ENCODE data around the gene INPPL1.

Gene INPPL1

DNA sequence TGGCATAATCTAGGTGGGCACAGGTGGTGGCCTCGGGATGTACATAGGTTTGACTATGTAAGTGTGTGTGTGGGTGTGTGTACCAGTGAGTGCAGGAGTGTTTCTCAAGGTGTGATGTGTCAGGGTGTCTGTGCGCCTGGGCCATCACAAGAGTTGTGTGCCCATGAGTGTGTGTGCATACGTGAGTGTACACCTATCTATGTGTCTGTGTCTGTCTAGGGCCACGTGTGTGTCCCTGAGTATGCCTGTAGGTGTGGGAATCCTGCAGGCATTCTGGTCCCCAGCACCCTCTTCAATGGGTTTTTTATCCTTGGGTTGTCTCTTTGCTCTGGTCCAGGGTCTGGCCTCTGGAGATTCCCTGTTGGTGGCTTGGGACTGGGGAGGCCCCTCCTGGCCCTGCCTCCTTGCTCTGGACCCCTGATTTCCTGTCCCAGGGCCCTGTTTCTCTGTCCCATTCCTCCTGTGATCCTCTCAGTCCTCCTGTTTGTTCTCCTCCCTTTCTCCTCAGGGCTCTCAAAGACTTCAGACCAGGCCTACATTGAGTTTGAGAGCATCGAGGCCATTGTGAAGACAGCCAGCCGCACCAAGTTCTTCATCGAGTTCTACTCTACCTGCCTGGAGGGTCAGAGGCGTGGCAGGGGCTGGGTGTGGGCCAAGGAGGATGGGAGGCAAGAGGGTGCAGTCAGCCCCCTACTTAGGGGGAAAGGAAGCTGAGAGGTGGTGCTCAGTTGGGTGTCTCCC lies 9.4 kb downstream of the INPPL1 start:
- no peak for DNase-seq

DNA sequence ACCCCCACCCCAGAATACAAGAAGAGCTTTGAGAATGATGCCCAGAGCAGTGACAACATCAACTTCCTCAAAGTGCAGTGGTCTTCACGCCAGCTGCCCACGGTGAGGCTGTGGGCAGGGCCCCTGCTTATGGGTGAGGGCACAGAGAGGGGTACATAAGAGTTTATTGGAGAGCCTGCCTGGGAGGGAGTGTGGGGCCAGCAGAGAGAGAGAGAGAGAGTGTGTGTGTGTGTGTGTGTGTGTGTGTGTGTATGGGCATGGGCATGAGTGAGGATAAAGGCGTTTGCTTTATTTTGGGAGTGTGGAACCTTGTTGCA lies 9.9 kb downstream of the INPPL1 start:
- DNase-seq: no peak

DNA sequence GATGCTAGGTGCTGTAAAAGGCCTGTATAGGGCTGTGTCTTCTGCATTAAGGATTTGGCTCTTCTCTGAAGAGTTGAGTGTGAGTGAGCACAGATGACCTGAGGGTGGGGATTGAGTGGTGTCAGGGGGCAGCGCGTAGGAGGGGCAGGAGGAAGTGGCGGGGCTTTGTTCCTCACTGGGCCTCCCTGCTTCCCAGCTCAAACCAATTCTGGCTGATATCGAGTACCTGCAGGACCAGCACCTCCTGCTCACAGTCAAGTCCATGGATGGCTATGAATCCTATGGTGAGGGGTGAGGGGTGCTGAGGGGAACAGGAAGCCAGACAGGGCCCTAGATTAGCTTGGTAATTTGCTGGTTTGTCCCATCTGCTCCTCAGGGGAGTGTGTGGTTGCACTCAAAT lies 10.4 kb downstream of the INPPL1 start:
- DNase-seq: no peak

DNA sequence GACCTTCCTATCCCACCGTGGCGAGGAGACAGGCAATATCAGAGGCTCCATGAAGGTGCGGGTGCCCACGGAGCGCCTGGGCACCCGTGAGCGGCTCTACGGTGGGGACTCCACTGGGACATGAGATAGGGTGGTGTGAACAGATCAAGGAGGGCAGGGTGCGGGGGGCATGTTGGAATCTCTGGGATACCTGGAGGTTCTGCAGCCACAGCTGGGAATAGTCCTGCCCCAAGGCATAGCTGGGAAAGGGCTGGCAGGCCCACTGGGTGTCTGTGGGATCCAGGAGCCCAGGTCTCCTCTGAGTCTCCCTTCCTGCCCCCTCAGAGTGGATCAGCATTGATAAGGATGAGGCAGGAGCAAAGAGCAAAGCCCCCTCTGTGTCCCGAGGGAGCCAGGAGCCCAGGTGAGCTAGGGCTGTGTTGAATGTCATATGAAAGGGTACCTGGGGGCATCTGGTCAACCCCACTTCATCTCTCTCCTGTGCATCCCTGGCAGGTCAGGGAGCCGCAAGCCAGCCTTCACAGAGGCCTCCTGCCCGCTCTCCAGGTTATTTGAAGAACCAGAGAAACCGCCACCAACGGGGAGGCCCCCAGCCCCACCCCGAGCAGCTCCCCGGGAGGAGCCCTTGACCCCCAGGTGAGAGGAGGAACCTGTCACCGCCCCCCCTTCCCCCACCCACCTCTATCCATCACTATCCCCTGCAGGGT lies 10.9 kb downstream of the INPPL1 start:
- DNase-seq: no peak

DNA sequence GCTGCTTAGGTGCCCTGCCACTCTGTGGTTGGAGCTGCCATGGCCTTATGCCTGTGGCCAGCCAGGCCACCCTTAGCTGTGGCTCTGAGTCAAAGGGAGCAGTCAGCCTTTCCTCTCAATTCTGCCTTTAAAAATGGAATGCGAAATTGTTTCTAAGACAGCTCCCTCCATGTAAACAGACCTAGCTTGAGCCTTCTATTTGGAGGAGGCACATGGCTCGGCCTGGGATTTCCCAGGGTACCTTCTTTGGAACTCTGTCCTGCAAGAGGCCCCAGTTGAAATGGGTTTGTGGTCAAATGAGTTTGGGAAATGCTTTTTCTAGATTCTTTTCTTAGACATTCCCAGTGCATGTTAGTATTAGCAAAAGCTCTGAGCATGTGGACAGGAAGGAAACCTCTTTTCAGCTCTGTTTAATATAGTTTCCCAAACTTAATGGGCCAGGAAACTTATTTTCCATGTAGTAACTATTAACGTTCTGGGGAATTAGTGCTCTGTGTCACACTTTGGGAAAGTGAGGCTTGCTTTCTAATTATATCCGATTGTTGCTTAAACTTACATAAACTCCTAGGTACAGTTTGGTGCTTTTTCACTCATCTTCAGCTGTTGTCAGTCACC lies 11.6 kb downstream of the INPPL1 start:
- DNase-seq: no peak

DNA sequence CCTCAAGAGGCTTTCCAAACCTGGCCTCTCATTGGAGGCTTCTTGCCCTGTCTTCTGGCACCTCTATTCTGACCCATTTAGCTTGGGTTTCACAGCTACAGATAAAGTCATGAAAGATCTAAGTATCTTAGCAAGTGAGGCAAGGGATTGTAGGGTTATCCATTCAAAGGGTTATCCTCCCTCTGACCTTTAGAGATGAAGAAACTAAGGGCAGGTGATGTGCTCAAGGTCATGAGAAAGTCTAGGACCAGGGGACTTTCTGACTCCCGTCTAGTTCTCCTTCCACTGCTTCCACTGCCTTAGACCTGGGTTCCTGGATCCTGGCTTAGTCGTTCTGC lies 12.2 kb downstream of the INPPL1 start:
- no peak for DNase-seq

DNA sequence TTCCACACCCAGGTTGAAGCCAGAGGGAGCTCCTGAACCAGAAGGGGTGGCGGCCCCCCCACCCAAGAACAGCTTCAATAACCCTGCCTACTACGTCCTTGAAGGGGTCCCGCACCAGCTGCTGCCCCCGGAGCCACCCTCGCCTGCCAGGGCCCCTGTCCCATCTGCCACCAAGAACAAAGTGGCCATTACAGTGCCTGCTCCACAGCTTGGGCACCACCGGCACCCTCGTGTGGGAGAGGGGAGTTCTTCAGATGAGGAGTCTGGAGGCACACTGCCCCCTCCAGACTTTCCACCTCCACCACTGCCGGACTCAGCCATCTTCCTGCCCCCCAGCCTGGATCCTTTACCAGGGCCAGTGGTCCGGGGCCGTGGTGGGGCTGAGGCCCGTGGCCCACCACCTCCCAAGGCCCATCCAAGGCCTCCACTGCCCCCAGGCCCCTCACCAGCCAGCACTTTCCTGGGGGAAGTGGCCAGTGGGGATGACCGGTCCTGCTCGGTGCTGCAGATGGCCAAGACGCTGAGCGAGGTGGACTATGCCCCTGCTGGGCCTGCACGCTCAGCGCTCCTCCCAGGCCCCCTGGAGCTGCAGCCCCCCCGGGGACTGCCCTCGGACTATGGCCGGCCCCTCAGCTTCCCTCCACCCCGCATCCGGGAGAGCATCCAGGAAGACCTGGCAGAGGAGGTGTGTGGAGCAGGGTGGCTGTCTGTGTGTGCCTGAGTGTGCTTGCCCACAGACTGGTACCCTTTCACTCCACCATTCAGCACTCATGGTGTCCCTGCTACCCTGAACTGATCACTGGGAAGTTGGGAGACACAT lies 12.8 kb downstream of the INPPL1 start:
- no peak for DNase-seq

DNA sequence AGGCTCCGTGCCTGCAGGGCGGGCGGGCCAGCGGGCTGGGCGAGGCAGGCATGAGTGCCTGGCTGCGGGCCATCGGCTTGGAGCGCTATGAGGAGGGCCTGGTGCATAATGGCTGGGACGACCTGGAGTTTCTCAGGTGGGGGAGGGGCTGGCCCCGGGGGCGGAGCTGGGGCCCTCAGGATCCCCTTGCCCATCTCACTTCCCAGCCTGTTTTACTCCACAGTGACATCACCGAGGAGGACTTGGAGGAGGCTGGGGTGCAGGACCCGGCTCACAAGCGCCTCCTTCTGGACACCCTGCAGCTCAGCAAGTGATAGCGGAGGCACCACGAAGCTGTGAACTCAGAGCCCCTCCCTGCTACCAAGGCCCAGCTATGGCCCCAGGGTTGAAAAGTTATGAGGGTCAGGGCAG lies 13.5 kb downstream of the INPPL1 start:
- DNase-seq: peak; percentile 47

DNA sequence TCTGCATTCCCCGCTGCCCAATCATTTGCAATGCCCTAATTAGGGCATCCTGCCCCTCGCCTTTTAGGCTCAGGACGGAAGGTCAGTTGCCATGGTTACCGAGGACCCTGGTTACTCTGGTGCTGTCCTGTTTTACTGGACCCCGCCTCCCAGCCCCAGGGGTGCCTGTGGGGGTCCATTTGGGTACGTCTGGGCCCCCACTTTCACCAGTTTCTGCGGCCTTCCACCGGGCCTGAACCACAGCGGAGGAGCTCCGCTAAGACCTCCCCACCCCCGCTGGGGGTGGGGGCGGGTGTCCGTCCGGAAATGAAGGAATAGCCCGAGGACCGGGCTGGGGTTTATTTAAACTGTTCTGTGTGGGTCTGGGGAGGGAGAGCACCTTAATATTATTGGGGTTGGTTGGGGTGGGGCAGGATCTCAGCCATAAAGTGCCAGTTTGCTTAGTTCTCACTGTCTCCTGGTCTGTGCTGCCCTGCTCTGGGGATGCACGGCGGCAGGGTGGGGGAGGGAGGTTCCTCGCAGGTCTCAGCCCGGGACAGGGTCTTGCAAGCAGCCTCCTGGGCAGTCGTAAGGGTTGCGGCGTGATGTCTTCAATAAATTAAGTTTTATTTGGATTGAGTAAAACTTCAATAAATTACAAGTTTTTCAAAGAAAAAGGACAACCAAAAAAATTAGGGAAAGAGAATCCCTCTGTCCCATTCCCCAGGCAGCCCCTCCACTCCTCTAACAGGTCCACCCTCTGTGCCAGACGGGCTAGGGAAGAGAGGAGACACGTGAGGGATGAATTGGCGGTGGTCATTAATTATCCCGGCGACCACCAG lies 14.1 kb downstream of the INPPL1 start:
- DNase-seq: no peak

DNA sequence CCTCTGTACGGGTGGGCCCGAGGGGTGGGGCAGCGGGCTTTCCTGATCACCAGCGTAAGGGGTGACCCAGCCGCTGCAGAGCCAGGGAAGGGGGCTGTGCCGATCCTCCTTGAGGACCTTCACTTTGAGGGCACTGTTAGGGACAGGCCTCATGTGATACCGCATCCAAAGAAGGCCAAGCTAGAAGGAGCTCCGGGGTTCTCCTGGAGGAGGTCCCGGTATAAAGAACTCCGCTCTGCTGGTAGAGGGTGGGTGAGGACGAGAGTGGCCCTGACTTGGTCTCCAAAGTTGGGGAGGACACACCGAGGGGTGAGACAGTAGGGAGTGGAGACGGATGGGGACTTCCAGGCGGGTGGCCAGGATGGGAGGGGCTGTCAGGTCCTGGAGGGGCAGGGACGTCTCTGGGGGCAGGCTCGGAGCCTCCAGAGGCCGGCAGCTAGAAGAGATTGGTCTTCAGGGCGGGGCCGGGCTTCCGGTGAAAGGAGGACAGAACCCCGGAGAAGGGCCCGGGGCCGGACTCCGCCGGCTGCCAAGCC lies 14.8 kb downstream of the INPPL1 start:
- peak; percentile 31 for DNase-seq

DNA sequence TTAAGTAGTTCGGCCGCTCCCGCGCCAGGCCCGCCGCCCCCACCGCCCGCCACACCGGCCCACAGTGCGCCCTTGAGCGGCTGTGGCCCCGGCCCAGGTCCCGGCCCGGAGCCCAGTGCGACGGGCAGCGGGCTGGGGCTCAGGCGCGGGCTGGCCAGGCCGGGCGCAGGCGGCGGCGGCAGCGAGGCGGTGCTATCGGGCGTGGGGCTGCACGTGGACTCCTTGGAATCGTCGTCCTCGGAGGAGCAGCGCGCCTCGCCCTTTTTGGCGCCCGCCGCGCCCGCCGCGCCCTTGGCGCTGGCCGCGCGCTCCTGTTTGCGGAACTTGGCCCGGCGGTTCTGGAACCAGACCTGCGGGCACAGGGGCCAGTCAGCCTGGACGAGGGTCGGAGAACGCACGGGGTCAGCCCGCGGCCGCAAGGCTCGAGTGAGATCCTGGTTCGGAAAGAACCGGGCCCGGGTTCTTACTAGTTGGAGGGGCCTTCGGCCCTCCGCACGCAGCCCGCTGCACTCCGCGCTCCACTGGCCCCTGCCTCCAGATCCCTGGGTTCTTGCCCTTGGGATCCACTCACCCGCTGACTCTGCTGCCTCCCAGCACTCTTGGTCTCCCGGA lies 15.4 kb downstream of the INPPL1 start:
- DNase-seq: no peak

DNA sequence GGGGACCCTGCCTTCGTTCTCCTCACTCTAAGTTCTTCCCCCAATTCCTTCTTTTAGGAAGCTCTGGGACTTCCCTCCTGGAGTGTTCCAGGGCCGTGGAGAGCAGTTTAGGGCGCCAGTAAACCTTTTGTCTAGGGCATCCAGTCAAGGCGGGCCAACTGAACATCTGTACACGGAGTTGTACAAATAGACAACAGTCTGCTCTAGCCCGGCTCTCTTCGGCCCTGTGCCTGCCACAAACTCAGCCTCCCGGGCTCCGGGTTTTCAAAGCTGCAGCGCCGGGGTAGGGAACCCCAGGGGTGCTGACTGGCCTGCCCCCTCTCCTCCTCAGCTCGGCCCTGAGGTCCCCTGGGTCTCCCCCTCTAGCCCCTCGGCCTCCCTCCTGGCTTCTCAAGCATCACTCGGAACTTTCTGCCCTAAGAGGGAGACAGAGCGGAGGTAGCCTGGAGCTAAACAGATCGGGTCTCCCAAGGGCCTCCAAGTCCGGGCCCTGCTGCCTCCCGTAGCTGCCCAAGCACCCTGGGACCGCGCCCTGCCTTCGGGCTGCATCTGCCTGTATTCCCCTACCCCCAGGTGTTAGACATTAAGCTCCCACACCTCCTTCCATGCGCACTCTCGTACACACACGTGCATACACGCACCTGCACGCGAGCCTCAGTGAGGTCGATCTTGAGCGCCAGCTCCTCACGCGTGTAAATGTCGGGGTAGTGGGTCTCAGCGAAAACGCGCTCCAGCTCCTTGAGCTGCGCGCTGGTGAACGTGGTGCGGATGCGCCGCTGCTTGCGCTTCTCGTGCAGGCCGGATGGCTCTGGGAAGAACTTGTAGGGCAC lies 16.1 kb downstream of the INPPL1 start:
- DNase-seq: no peak

DNA sequence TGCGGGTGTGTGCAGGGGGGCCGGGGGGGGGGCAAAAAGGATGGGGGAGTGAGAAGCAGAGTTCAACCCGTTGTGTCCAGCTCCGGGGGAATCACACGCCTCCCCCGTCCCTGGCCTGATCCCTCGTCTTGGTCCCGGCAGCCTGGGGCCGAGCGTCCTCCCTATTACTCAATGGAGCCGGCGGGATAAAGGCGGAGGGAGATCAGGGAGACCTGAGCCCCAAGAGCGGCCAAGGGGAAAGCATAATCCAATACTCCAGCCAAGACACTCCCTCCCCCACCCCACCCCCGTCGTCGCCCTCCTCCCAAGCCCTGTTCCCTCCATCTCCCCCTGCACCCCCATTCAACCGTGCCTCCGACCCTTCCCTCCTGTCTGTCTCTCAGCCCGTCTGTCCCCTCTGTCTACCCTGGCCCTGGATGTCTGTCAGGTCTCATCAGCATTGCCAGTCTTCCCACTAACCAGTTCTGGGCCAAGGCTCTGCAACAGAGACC lies 16.8 kb downstream of the INPPL1 start:
- no peak for DNase-seq

DNA sequence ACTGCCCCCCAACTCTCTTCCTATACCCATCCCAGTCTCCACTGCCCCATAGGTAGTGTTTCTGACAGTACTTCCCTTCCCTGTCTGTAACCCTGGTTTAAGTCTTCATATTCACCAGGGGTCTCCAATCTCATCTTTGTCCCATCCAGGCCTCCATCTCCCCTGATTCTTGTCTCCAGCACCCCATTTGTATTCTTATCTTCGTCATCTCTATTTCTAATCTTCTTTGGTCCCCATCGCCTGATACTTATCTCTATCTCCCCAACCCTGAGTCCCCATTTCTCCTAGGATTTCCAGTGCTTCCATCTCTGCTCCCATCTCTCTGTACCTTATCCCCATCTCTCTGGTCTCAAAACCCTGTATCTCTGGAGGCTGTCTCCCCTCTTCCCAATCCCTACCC lies 17.6 kb downstream of the INPPL1 start:
- no peak for DNase-seq

DNA sequence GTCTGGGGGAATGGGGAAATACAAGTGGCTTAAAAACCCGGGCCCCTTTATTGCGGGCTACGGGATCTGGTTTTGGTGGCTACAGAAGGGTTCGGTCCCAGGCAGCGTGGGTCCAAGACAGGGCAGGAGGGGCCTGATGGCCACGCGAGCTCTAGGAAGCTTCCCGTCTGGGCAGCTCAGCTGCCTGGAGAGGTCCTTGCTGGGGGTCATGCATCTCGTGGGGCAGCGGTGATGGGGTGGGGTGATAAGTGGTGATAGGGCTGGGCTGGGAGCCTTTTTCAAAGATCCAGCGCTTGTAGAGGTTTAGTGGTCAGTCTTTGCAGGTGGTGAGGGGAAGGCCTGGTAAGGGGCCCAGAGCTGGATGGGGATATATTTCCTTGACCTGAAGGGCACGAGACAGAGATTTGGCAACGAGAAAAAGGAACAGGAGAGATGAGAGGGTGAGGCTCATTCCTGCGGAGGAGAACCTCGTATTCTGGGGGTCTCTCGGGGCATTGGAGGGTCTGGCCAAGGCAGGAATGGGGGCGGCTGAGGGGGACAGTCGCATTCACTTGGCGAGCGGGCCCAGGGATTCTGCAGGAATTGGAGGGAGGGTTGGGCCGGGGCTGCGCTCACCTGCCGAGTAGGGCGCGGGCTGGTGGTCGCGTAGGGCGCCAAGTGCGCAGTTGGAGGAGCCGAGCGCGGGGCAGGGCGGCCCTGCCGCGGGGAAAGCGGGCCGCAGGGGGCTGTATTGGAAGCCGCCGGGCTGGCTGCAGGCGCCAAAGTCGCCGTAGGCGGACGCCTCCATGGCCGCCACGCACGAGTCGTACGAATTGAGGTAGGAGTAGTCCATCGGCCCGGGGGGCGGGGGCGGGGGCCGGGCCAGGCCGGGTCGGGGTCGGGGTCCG lies 18.8 kb downstream of the INPPL1 start:
- no peak for DNase-seq

DNA sequence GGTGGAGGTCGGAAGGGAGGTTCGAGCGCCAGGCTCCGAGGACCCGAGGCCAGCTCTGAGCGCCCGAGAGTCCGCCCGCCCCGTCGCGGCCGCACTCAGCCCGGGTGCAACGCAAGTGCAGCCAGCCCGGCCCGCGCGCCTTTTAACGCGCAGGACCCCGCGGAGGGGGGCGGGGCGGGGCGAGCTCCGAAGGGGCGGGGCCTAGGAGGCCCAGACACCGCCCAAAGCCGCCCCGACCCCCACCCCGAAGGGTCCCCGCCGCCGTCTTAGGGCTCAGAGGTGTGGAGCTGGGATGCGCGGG lies 19.4 kb downstream of the INPPL1 start, which contains the start of gene PHOX2A:
Gene PHOX2A (minus strand): TSS at position 117 of the 301 bp plus-strand sequence. CDS start 172 bp downstream, outside the sequence.
- no peak for DNase-seq

DNA sequence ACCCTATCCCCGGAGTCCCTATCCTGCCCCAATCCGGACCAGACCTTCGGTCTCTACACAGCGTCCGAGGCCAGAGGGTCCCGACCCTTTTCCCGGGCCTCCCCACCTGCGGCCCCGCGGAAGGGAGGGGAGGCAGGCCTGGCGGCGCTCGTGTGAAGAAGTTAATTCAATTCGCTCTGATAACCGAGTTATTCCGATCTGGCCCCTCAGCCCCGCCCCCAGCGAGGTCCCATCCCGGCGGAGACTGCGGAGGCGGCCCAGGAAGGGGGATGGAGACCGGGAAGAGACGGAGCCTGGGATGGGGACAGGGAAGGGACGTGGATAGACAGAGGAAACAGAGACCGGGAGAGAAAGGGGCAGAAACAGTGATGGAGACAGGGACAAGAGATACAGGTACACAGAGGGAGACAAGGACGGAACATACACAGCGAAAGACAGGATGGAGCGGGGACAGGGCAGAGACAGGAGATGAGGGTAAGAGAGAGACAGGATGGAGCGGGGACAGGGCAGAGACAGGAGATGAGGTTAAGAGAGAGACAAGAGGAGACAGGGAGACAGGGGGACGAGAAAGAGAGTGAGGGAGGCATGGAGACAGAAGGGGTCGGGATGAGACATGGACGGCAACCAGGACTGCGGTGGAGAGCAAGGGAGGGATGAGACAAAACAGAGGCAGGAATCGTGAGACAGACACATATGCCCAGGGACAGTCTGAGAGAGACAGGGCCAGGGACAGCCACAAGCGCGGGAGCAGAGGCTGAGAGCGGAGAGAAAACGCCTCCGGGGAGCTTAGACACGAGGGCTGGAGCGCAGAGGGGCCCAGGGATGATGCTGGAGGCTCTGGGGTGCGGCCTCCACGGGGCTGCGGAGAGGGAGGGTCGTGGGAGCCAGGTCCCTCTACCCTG lies 20.0 kb downstream of the INPPL1 start:
- DNase-seq: no peak

DNA sequence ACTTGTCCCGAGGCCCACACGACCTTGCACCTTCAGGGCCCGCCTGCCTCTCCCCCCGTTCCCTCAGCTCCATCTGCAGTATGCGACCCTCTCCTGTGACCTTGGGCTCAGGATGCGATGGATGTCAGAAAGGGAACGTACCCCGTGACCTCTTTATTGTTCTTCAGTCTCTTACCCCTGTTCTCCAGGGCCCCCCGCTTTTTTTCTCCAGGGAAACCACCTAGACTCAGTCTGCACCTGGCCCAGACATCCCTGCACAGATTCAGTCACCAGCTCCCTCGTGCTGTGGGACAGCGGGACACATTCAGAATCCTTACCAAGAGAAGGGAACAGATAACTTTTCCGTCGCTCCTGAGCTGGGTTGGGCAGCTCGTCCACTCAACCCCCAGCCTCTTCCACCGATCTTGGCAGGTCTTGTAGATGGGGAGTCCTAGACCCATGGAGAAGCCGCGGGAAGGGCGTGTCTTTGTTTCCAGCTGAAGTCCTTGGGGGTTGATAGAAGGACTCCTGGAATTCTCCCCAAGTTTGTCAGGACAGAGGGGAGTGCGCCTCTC lies 20.8 kb downstream of the INPPL1 start:
- DNase-seq: no peak
